Heart left ventricle (tissue), 16 donors: Measurements from ENCODE around the gene PHACTR3. TPM values are rescaled to one million over a fixed set of nuclear protein-coding genes. Genes with fewer than 3 reads are reported as not detected.

Experiments used
- ATAC-seq, 4 donors: fragments of 200-7000 bp; cut with Tn5 transposase; one replicate each; pipeline ENCODE4 v1.9.1; 2020 to 2022; ENCODE audit warnings: moderate library complexity in 4 of 4, mild to moderate bottlenecking in 3 of 4, moderate number of reproducible peaks in 1 of 4
- DNase-seq, 5 donors: peaks; one replicate each; pipeline ENCODE4 v3.0.0-alpha.2; 2020
- H3K27ac ChIP-seq, 12 donors: fragments of 200-600 bp; sonication (generic) in 4 of 12; one replicate each; pipeline versions ENCODE4 v1.5.0 to v1.8.0; 2016 to 2022; ENCODE audit warnings: mild to moderate bottlenecking in 2 of 12
- H3K27me3 ChIP-seq, 9 donors: fragments of 200-600 bp; sonication (generic) in 2 of 9; one replicate each; pipeline versions ENCODE4 v1.5.1 to v1.8.0; 2016 to 2022; ENCODE audit warnings: mild to moderate bottlenecking in 3 of 9
- H3K36me3 ChIP-seq, 9 donors: fragments of 200-600 bp; sonication (generic) in 2 of 9; one replicate each; pipeline versions ENCODE4 v1.5.0 to v1.8.0; 2018 to 2022; ENCODE audit warnings: mild to moderate bottlenecking in 2 of 9
- H3K4me1 ChIP-seq, 12 donors: fragments of 200-600 bp; sonication (generic) in 4 of 12; one replicate each; pipeline versions ENCODE4 v1.5.0 to v1.8.0; 2016 to 2022; ENCODE audit warnings: mild to moderate bottlenecking in 3 of 12
- H3K4me3 ChIP-seq, 12 donors: fragments of 200-600 bp; sonication (generic) in 4 of 12; one replicate each; pipeline versions ENCODE4 v1.5.0 to v1.8.0; 2017 to 2022; ENCODE audit warnings: mild to moderate bottlenecking in 9 of 12, moderate library complexity in 4 of 12
- H3K9me3 ChIP-seq, 12 donors: fragments of 200-600 bp; sonication (generic) in 4 of 12; one replicate each; pipeline versions ENCODE4 v1.5.0 to v1.8.0; 2016 to 2022; ENCODE audit warnings: mild to moderate bottlenecking in 1 of 12
- CTCF ChIP-seq, 12 donors: fragments of 200-600 bp; sonication (generic) in 4 of 12; IDR thresholded peaks; one replicate each; pipeline versions ENCODE4 v1.5.0 to v1.8.0; 2018 to 2022; ENCODE audit warnings: antibody characterized with exemption in 12 of 12, mild to moderate bottlenecking in 5 of 12
- POLR2A ChIP-seq, 2 donors: fragments of 450-650 bp; IDR thresholded peaks; one replicate each; pipeline ENCODE4 v1.6.1; 2017; ENCODE audit warnings: antibody characterized with exemption in 2 of 2, mild to moderate bottlenecking in 2 of 2, moderate library complexity in 2 of 2
- WGBS, 4 donors: extraction: QIAGEN DNeasy Blood & Tissue Kit in 2 of 4; methylation state at CpG; one replicate each; pipeline versions ENCODE4 v1.1.5 to v1.1.7; 2013 to 2018; 5-methylcytosine and 5-hydroxymethylcytosine counted together
- intact Hi-C, 10 donors: fragments of 100-400 bp; cut with DNase I; formaldehyde crosslinking; loops; one replicate each; pipeline versions ENCODE4 v1.11.1 to v1.14.2; 2022
- polyA plus RNA-seq, 2 donors: library from polyadenylated mRNA; stranded (reverse); fragments of 200-250 nt; gene quantifications; one replicate each; pipeline ENCODE4 v1.2.3, GENCODE V29; 2013
- total RNA-seq, 9 donors: library from RNA; depleted of rRNA in 2 of 9; stranded (reverse); fragments of >200 nt in 2 of 9; fragmentation: NEBNext Ultra II Directional in 3 of 9; extraction: Animal tissue kit (Norgen Biotek cat#: 25700) in 3 of 9; gene quantifications; one replicate each; pipeline versions ENCODE4 v1.1.0 to v1.2.4, GENCODE V29; 2016 to 2023
- donor health status: ischemic (EF 13 %, LVEDD 7.1; RV severe dilation, severe dysfunction).
- donor health status: healthy with polysubstance abuse.
- donor health status: DM: no; HTN: yes; CAD: no.
- donor health status: DM: no; HTN: no; CAD: no.
- donor health status: ischemic (EF 25% LVEDD 6.9; RV normal size, moderate dysfunction).
- donor health status: ischemic (EF 25% LVEDD 5.7; RV mildly dilated, moderate dysfunction).
- donor health status: healthy.
- donor health status: DM: yes; HTN: yes; CAD: no.
- donor health status: ischemic (EF 35%, LVEDD 5.7; RV mildly dilated, moderate dysfunction).
- donor health status: nonischemic (EF 11% LVEDD 7.7; RV severe dilation, severe dysfunction).
- donor health status: DM: yes; HTN: yes; CAD: no.
- donor health status: PGD.
- donor health status: ischemic (EF 29% LVEDD 5.4; RV normal size, mild dysfunction).
- donor health status: nonischemic (EF 23%, LVEDD 6.1; RV moderate dilation, normal function).

The PHACTR3 gene
- total and polyA plus RNA-seq, 11 donors, result 0.19 to 14.6 (median 3.5) TPM

GRCh38 chr20:59724457-59725366 is 120.4 kb downstream of the PHACTR3 start:
- peaks cover 0 to 20% (median 0%) of the 10 kb centered on the region in 12 donors for H3K4me1 ChIP-seq
- DNase-seq (no peak), ATAC-seq (no peak)
- no peak overlapping the region for H3K4me3 ChIP-seq
- H3K9me3 ChIP-seq, result no peaks in the 10 kb centered on the region
- H3K27ac ChIP-seq, result no peak overlapping the region
- peaks cover 0 to 73% (median 3%) of the 10 kb centered on the region in 9 donors for H3K27me3 ChIP-seq
- TF ChIP-seq POLR2A (IDR thresholded peaks at IDR 0.05), result no peak
- TF ChIP-seq CTCF (IDR thresholded peaks at IDR 0.05), result no peak
- H3K36me3 ChIP-seq, result no peaks in the 10 kb centered on the region
- intact Hi-C loops, result no loop called here
- 56 to 65% (median 60%) methylated on average over 9 to 10 of the region's 10 CpGs for WGBS, 4 donors

GRCh38 chr20:59725476-59726280 is 121.3 kb downstream of the PHACTR3 start:
- intact Hi-C loops, result no loop called here
- peaks cover 0 to 20% (median 0%) of the 10 kb centered on the region in 12 donors for H3K4me1 ChIP-seq
- DNase-seq (no peak), ATAC-seq (no peak)
- no peak overlapping the region for H3K4me3 ChIP-seq
- H3K36me3 ChIP-seq, result no peaks in the 10 kb centered on the region
- no peak for TF ChIP-seq POLR2A (IDR thresholded peaks at IDR 0.05)
- H3K27me3 ChIP-seq, result peaks cover 0 to 72% (median 2%) of the 10 kb centered on the region in 9 donors
- no peaks in the 10 kb centered on the region for H3K9me3 ChIP-seq
- H3K27ac ChIP-seq, result no peak overlapping the region
- WGBS, 4 donors, result 78 to 86% (median 81%) methylated on average over 4 to 8 of the region's 8 CpGs

DNA sequence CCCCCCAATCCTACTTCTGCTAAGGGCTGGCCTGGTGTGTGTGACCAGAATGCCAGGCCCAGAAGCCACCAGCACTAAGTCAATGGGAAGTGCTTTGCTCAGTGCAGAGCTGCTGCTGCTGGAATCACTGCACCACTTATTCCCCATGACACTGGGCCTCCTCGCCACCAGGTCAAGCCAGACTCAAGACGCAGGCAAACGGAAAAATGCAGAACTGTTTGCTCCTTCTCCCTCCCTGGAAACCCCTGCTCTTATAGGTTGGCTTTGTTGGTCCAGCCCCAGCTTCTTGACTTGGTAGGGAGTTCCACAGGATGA is 121.9 kb downstream of the PHACTR3 start:
- peaks cover 0 to 20% (median 0%) of the 10 kb centered on the region in 12 donors for H3K4me1 ChIP-seq
- ATAC-seq (no peak), DNase-seq (no peak)
- H3K27ac ChIP-seq, result no peak overlapping the region
- no peaks in the 10 kb centered on the region for H3K9me3 ChIP-seq
- 68 to 84% (median 76%) methylated on average over 3 of the region's 3 CpGs for WGBS, 4 donors
- peaks cover 0 to 71% (median 2%) of the 10 kb centered on the region in 9 donors for H3K27me3 ChIP-seq
- TF ChIP-seq POLR2A (IDR thresholded peaks at IDR 0.05), result no peak
- no peak for TF ChIP-seq CTCF (IDR thresholded peaks at IDR 0.05)
- intact Hi-C loops, result no loop called here
- no peak overlapping the region for H3K4me3 ChIP-seq
- H3K36me3 ChIP-seq, result no peaks in the 10 kb centered on the region

GRCh38 chr20:59728722-59729430 is 124.5 kb downstream of the PHACTR3 start:
- WGBS, 4 donors, result 88 to 92% (median 91%) methylated on average over 13 of the region's 13 CpGs
- Histone ChIP-seq H3K27ac (no peak overlapping the region), H3K4me1 (peaks cover 0 to 2% (median 0%) of the 10 kb centered on the region in 12 donors), H3K4me3 (no peak overlapping the region), H3K36me3 (no peaks in the 10 kb centered on the region), H3K27me3 (peaks cover 0 to 85% (median 3%) of the 10 kb centered on the region in 9 donors), H3K9me3 (no peaks in the 10 kb centered on the region)
- DNase-seq, result no peak
- no peak for ATAC-seq
- intact Hi-C loops, result no loop called here
- no peak for TF ChIP-seq POLR2A (IDR thresholded peaks at IDR 0.05)
- no peak for TF ChIP-seq CTCF (IDR thresholded peaks at IDR 0.05)
